Measurements from ENCODE around the gene PCDH8. TPM values are rescaled to one million over a fixed set of nuclear protein-coding genes. Genes with fewer than 3 reads are reported as not detected.

Gene PCDH8
- total RNA-seq, 1 experiment from 2014 or later = 2.1 TPM

GRCh38 chr13:52847322-52847681 lies 1.1 kb downstream of the PCDH8 start:
- no peak overlapping the region for H3K9ac ChIP-seq (ENCODE audit: extremely low read depth, insufficient read length, low read length)
- no peak overlapping the region for H3K4me2 ChIP-seq (ENCODE audit: insufficient read depth, insufficient read length, low read length)
- Mint-ChIP-seq H3K27ac (no peak overlapping the region), H3K36me3 (ENCODE audit: insufficient read depth in 1 of 3, low read depth in 3 of 3) (peaks cover 3 to 13% (median 9%) of the 10 kb centered on the region in 3 experiments; a peak in 6 of 7 replicates), H3K9me3 (peaks cover 2 to 5% of the 10 kb centered on the region in 2 experiments; a peak in 4 of 5 replicates), H3K27me3 (ENCODE audit: low read depth) (peaks cover 71% of the 10 kb centered on the region), H3K4me1 (peaks cover 29 to 37% of the 10 kb centered on the region in 2 experiments), H3K4me3 (no peak overlapping the region)
- no peak overlapping the region for H3K18ac ChIP-seq (ENCODE audit: insufficient read length, low read depth, low read length)
- no peak overlapping the region for H2AK5ac ChIP-seq (ENCODE audit: insufficient read length, low read length)
- peaks cover 3% of the 10 kb centered on the region for H4K20me1 ChIP-seq (ENCODE audit: control insufficient read depth, insufficient read depth, insufficient read length)
- no peaks in the 10 kb centered on the region for H3K79me2 ChIP-seq (ENCODE audit: insufficient read depth, low read length)
- H3K23me2 ChIP-seq (ENCODE audit: insufficient read length, low read depth, low read length, poor library complexity, severe bottlenecking) = peaks cover 33% of the 10 kb centered on the region
- H3K4me1 ChIP-seq (ENCODE audit: insufficient read depth, low read length) = peaks cover 5% of the 10 kb centered on the region
- H3K14ac ChIP-seq (ENCODE audit: insufficient read depth, low read length) = no peak overlapping the region
- H2BK5ac ChIP-seq (ENCODE audit: insufficient read length, low read length) = no peak overlapping the region
- no peak overlapping the region for H2BK15ac ChIP-seq (ENCODE audit: low read depth, low read length)
- H4K5ac ChIP-seq (ENCODE audit: insufficient read length, low read depth, low read length) = no peak overlapping the region
- H4K91ac ChIP-seq (ENCODE audit: insufficient read length, low read depth, low read length) = no peak overlapping the region
- no peak overlapping the region for H3K27ac ChIP-seq (ENCODE audit: insufficient read length, low read depth, low read length)
- H2BK120ac ChIP-seq (ENCODE audit: low read depth, low read length, poor library complexity, severe bottlenecking) = no peak overlapping the region
- no peak overlapping the region for H3K23ac ChIP-seq (ENCODE audit: insufficient read length, low read depth, low read length)
- H3K27me3 ChIP-seq (ENCODE audit: insufficient read depth, low read length) = peaks cover 39% of the 10 kb centered on the region
- no peak overlapping the region for H3K56ac ChIP-seq (ENCODE audit: insufficient read length, low read depth, low read length)
- no peak overlapping the region for H2BK12ac ChIP-seq (ENCODE audit: insufficient read length, low read depth, low read length)
- no peak overlapping the region for H4K8ac ChIP-seq (replicated peaks; ENCODE audit: insufficient read length, low read depth, low read length)
- H3K4ac ChIP-seq (ENCODE audit: low read depth, low read length) = no peak overlapping the region
- H3T11ph ChIP-seq (ENCODE audit: low read length) = no peak overlapping the region
- WGBS (ENCODE audit: extremely low coverage, insufficient read length, low lambda C conversion rate) = no CpG with 5 or more reads among the region's 51 CpGs
- H3K79me1 ChIP-seq (ENCODE audit: insufficient read depth, low read depth, low read length, poor library complexity, severe bottlenecking) = no peaks in the 10 kb centered on the region
- H2AFZ ChIP-seq (ENCODE audit: low read length) = no peak overlapping the region
- H3K9me3 ChIP-seq (ENCODE audit: control insufficient read depth, low read depth, low read length) = no peaks in the 10 kb centered on the region
- DNase-seq = no peak
- no peak overlapping the region for H2BK20ac ChIP-seq (ENCODE audit: low read depth, low read length, poor library complexity, severe bottlenecking)
- no peak for TF ChIP-seq CTCF (conservative IDR thresholded peaks at IDR 0.05)
